Epithelial cell of prostate (primary cell): ENCODE results near the gene GSTT4.
"Not testable (repeated sequence)": the region's sequence is repeated elsewhere in the genome, so short reads cannot be mapped to it uniquely, and the experiment has no call there.

Experiments used
- DNase-seq: peaks from one replicate; pipeline ENCODE4 v3.0.0-alpha.2; 2011; ENCODE audit warnings: low read depth, low spot score
- H3K27ac ChIP-seq: fragments of 450-650 bp; 2 replicates; pipeline ENCODE4 v1.5.1; 2017; ENCODE audit warnings: mild to moderate bottlenecking

Gene GSTT4

DNA sequence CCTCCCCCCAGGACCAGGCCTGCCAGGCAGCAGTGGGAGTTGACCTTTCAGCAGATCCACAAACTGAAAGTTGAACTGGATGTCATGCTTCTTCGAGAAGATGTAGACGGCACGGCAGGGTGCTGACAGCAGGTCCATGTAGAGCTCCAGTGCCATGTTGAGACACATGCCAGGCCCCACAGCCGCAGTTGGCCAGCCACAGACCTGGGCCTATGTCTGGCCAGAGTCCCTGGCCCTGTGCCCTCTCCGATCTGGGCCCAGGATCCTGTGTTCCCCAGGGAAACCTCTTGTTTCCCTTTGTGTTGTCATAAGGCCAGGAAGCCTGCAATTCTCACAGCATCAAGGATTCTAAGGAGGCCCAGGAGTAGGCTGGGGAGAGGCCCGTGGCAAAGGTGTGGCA, at the start of gene GSTT4:
TSS of gene GSTT4 (minus strand) at position 253 of the 400 bp plus-strand sequence. CDS start at position 156, 97 bp downstream.
- H3K27ac ChIP-seq = no peak within 1 kb of the TSS
- DNase-seq = no peak

- no peak for DNase-seq
- no peak overlapping the region for H3K27ac ChIP-seq
Measured at GRCh38 chr22:24054356-24054755, 49.1 kb upstream of the GSTT4 start.

DNA sequence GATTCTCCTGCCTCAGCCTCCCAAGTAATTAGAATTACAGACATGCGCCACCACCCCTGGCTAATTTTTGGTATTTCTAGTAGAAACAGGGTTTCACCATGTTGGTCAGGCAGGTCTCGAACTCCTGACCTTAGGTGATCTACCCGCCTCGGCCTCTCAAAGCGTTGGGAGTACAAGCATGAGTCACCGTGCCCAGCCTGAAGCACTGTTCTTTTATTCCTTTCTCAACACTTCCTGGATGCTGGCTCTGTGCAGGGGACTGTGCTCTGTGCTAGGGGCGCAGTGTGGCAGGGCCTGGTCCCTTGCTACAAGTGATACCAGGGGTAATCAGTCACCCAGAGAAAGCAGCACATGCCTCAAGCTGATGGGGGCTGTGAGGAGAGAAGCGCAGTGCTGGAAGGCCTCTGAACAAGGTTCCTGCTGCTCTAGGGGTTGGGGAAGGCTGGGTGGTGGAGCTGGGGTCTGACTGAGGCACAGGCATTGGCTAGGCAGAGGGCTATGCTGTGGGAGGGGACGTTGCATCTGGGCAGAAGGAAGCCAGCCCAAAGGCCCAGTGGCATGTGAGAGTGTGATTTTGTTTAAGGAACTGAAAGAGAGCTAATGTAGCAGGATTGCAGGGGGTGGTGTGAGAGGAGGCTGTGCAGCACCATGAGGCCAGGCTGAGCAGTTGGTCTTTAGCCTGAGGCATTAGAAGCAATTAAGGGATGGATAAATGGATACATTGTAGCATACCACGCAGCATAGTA, 48.4 kb upstream of the GSTT4 start:
- no peak overlapping the region for H3K27ac ChIP-seq
- no peak for DNase-seq

GRCh38 chr22:24051568-24051967, 46.3 kb upstream of the GSTT4 start:
- H3K27ac ChIP-seq = no peak overlapping the region
- no peak for DNase-seq

DNA sequence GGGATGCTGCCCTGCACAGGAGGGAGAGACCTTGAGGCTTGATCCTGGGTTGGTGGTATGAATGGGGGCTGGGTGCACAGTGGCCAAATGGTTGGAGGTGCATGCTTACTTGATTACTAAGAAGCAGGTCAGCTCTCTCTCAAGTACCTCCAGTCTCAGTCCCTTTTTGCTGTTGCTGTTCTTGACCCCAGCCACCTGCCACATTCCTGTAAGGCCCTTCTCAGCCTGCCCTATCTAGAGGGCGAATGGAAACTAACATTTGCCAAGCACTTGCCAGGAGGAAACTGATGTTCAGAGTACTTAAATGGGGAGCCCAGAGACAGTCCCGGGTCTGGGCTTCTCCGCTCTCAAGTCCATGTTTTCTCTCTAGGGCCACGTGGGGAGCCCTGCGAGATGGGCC, 45.8 kb upstream of the GSTT4 start:
- no peak overlapping the region for H3K27ac ChIP-seq
- DNase-seq = no peak

- H3K27ac ChIP-seq = no peak overlapping the region
- no peak for DNase-seq
Measured at GRCh38 chr22:24049978-24050377, 44.7 kb upstream of the GSTT4 start.

GRCh38 chr22:24049211-24049610, 44.0 kb upstream of the GSTT4 start:
- no peak overlapping the region for H3K27ac ChIP-seq
- no peak for DNase-seq

DNA sequence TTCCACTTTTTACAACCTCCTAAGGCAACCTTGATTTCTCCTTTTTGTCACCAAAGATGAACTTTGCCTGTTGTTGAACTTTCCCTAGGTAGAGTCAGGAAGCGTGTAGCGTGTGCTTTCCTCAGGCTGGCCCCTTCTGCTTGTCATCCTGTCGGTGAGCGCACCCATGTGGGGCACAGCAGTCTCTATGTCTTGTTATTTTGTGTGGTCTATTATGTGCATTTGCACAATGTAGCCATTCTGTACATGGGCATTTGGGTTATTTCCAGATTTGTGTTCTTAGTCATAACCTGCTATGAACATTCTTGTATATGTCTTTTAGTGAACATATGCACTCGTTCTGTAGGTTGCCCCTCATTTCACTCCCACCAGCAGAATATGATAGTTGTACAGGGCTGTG, 40.8 kb upstream of the GSTT4 start:
- H3K27ac ChIP-seq = no peak overlapping the region
- no peak for DNase-seq

- DNase-seq = no peak
Measured at GRCh38 chr22:24043958-24044357, 38.7 kb upstream of the GSTT4 start.

GRCh38 chr22:24043465-24043864, 38.2 kb upstream of the GSTT4 start:
- not testable (repeated sequence) for DNase-seq, H3K27ac ChIP-seq

More at GRCh38 chr22:24043958-24044357, 38.7 kb upstream of the GSTT4 start:
- no peak overlapping the region for H3K27ac ChIP-seq

GRCh38 chr22:24040946-24041345, 35.7 kb upstream of the GSTT4 start:
- no peak for DNase-seq
- H3K27ac ChIP-seq = no peak overlapping the region

- no peak overlapping the region for H3K27ac ChIP-seq
- DNase-seq = no peak
Measured at GRCh38 chr22:24039046-24039445, 33.8 kb upstream of the GSTT4 start.

DNA sequence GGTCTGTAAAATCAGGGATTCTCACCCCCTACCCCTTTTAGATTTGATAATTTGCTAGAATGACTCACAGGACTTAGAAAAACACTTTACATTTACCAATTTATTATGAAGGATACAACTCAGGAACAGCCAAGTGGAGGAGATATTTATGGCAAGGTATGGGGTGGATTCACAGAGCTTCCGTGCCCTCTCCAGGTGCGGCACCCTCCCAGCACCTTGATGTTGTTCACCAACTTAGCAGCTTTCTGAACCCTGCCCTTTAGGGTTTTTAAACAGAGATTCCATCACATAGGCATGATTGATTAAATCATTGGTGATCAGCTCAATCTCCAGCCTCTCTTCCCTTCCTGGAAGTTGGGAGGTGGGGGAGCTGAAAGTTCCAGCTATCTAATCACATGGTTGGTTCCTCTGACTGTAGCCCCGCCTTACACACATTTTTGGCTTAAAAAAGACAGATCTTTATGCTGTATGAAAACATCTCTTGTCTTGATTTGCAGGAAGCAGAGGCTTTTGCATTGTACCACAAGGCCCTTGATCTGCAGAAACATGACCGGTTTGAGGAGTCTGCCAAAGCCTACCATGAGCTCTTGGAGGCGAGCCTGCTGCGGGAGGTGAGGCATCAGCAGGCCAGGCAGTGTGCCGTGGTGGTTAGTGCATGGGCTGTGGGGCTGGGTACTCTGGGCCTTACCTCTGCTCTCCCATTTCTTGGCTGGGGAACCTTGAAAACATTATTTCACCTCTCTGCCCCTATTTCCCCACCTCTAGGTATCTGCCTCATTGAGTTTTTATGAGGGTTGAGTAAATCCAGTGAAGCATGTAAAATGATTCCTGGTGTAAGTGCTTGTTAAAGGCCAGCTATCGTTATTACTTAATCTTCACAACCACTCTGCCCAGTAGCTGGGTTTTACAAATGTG, 32.9 kb upstream of the GSTT4 start:
- no peak overlapping the region for H3K27ac ChIP-seq
- no peak for DNase-seq

DNA sequence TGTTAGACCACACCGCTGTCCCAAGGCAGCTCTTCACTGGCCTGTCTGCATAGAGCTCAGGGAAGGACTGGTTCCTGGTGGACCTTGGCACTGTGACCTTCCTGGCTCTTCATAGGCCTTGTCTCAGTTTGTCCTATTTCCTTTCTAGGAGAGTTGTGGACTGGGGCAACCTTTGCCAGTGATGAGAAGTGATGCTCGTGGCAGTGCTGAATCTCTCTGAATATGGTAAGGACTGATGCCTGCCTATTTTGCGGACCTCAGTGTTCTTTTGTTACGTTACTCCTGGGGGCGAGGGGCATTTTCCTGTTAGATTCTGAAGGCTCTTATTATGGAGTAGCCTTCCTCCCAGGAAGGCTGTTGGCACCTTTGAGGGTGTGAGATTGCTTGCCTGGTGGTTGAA, 30.0 kb upstream of the GSTT4 start:
- DNase-seq = no peak
- H3K27ac ChIP-seq = no peak overlapping the region

DNA sequence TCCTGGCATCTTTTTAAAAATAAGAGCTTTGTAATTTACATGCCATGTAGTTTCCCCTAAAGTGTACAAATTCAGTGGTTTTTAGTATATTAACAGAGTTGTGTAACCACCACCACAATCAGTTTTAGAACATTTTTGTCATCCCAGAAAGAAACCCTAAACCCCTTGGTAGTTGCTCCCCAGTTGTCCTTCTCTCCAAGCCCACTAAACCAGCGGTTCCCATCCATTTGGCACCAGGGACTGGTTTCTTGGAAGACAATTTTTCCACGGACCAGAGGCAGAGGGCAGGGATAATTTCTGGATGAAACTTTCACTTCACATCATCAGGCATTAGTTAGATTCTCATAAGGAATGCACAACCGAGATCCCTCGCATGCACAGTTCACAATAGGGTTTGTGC, 28.5 kb upstream of the GSTT4 start:
- no peak overlapping the region for H3K27ac ChIP-seq
- no peak for DNase-seq

- DNase-seq = no peak
- no peak overlapping the region for H3K27ac ChIP-seq
Measured at GRCh38 chr22:24030186-24030702, 25.0 kb upstream of the GSTT4 start.

- no peak overlapping the region for H3K27ac ChIP-seq
- DNase-seq = no peak
Measured at GRCh38 chr22:24029304-24029703, 24.1 kb upstream of the GSTT4 start.

DNA sequence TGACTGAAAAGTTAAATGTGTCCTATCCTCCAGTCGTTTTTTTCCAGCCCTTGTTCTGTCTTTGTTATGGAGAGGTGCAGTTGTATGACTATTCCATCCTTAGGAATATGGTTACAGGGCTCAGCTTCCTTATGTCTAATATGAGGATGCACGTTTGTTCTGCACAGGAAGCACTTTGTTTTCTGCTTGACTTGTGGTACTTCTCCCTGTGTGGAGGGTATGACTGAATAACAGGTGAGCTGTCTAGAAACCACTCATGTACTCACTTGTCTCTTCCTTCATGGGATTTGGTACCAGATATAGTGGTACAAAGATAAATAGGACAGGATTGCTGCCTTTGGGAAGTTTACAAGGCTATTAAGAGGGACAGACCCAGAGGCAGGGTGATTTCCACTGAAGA, 23.3 kb upstream of the GSTT4 start:
- no peak overlapping the region for H3K27ac ChIP-seq
- DNase-seq = no peak

DNA sequence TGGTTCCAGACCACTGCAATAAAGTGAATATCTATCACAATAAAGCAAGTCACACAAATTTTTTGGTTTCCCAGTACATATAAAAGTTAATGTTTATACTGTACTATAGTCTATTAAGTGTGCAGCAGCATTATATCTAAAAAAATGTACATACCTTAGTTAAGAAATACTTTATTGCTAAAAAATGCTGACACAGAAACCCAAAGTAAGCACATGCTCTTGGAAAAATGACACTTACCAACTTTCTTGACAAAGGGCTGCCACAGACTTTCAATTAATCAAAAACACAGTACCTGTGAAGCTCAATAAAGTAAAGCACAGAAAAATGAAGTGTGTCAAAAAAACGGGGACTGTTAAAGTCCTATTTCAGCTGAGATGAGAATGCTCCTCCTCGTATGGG, 22.7 kb upstream of the GSTT4 start:
- H3K27ac ChIP-seq = no peak overlapping the region
- DNase-seq = no peak

DNA sequence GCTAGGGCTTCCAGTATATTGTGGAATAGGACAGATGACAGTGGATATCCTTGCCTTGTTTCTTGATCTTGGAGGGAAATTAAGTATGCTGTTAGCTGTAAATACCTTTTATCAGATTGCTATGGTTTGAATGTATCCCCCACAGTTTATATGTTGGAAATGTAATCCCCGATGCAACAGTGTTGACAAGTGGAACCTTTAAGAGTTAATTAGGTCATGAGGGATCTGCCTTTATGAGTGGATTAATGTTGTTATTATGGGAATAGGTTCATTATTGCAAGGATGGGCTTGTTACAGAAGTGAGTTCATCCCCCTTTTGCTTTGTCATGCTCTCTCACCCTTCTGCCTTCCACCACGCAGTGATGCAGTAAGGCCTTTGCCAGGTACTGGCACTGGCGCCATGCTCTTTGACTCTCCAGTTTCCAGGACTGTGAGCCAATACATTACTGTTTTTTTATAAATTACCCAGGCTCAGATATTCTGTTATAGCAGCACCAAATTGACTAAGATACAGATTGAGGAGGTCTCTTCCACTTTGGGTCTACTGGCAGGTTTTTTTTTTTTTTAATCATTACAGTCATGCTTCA, 22.2 kb upstream of the GSTT4 start:
- DNase-seq = no peak
- H3K27ac ChIP-seq = no peak overlapping the region

DNA sequence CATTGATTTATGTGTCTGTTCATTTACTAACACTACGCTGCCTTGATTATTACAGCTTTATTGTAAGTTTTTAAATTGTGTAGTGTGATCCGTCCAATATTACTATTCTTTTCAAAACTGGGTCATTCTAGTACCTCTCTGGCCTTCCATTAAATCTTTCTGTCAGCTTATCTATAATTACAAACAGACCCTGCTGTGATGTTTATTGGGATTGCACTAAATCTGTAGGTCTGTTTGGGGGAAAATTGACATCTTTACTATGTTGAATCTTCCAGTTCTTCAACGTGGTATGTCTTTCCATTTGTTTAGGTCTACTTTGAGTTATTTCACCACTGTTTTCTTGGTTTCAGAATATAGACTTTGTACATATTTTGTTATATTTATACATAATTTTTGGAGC, 21.5 kb upstream of the GSTT4 start:
- H3K27ac ChIP-seq = no peak overlapping the region
- DNase-seq = no peak
